GM23248 (cell line): ENCODE data around the gene GLB1L3. TPM values are rescaled to one million over a fixed set of nuclear protein-coding genes. Genes with fewer than 3 reads are reported as not detected.

ENCODE experiments used
- DNase-seq: peaks from one replicate; pipeline ENCODE4 v3.0.0-alpha.2; 2015
- H2AFZ ChIP-seq: fragments of 200-600 bp; sonication (generic); 2 replicates; pipeline ENCODE4 v1.6.1; 2016; ENCODE audit warnings: antibody characterized with exemption
- H3F3A ChIP-seq: fragments of 200-600 bp; sonication (generic); 2 replicates; pipeline ENCODE4 v1.6.1; 2016; ENCODE audit warnings: mild to moderate bottlenecking, antibody characterized with exemption, mixed run types; ENCODE audit not compliant: insufficient read depth
- H3K27ac ChIP-seq: fragments of 200-600 bp; sonication (generic); 2 replicates; pipeline ENCODE4 v1.5.1; 2016; ENCODE audit warnings: mild to moderate bottlenecking
- H3K27me3 ChIP-seq: fragments of 200-600 bp; sonication (generic); replicated peaks from 2 replicates; pipeline ENCODE4 v1.6.1; 2016; ENCODE audit warnings: mild to moderate bottlenecking; ENCODE audit not compliant: insufficient read depth
- H3K36me3 ChIP-seq: fragments of 200-600 bp; sonication (generic); 2 replicates; pipeline ENCODE4 v1.6.1; 2016; ENCODE audit warnings: low read depth, mild to moderate bottlenecking
- H3K4me1 ChIP-seq: fragments of 200-600 bp; sonication (generic); 2 replicates; pipeline ENCODE4 v1.6.1; 2016; ENCODE audit warnings: mild to moderate bottlenecking; ENCODE audit not compliant: insufficient read depth
- H3K4me2 ChIP-seq: fragments of 200-600 bp; sonication (generic); one replicate; pipeline ENCODE4 v1.6.1; 2016; ENCODE audit warnings: mild to moderate bottlenecking; ENCODE audit not compliant: unreplicated experiment
- H3K4me3 ChIP-seq: fragments of 200-600 bp; sonication (generic); 2 replicates; pipeline ENCODE4 v1.5.1; 2016; ENCODE audit warnings: mild to moderate bottlenecking
- H3K79me2 ChIP-seq: fragments of 200-600 bp; sonication (generic); 2 replicates; pipeline ENCODE4 v1.6.1; 2016; ENCODE audit warnings: mild to moderate bottlenecking; ENCODE audit not compliant: insufficient read depth
- H3K9ac ChIP-seq: fragments of 200-600 bp; sonication (generic); 2 replicates; pipeline ENCODE4 v1.6.1; 2016; ENCODE audit warnings: mild to moderate bottlenecking
- H3K9me2 ChIP-seq: fragments of 200-600 bp; sonication (generic); 2 replicates; pipeline ENCODE4 v1.6.1; 2016; ENCODE audit warnings: mixed run types, mild to moderate bottlenecking, moderate library complexity; ENCODE audit not compliant: insufficient read depth
- H3K9me3 ChIP-seq: fragments of 200-600 bp; sonication (generic); one replicate; pipeline ENCODE4 v1.6.1; 2017; ENCODE audit warnings: low read depth
- H4K20me1 ChIP-seq: fragments of 200-600 bp; sonication (generic); 2 replicates; pipeline ENCODE4 v1.6.0; 2016; ENCODE audit not compliant: insufficient read depth
- EZH2 ChIP-seq: fragments of 200-600 bp; sonication (generic); IDR thresholded peaks from 2 replicates; pipeline ENCODE4 v1.6.1; 2018; ENCODE audit warnings: antibody characterized with exemption, mild to moderate bottlenecking; ENCODE audit not compliant: insufficient read depth, poor library complexity, severe bottlenecking
- EZH2phosphoT487 ChIP-seq: fragments of 200-600 bp; sonication (generic); IDR thresholded peaks from 2 replicates; pipeline ENCODE4 v1.6.1; 2018; ENCODE audit warnings: antibody characterized with exemption, moderate library complexity, mild to moderate bottlenecking, low read depth; ENCODE audit not compliant: insufficient read depth
- WGBS, 2 experiments: methylation state at CpG; one replicate each; pipeline ENCODE4 v1.1.6; 2015 to 2017; ENCODE audit warnings: low lambda C conversion rate in 2 of 2, low coverage in 1 of 2; ENCODE audit errors: missing lambda C conversion rate in 2 of 2; 5-methylcytosine and 5-hydroxymethylcytosine counted together
- in situ Hi-C: fragments of 300-500 bp; cut with MboI; formaldehyde crosslinking; loops from 2 replicates; pipeline ENCODE4 v1.15.0; 2020
- polyA plus RNA-seq: library from polyadenylated mRNA; unstranded; fragments of >200 nt; fragmentation: Nextera tagmentation; extraction: Ambion mirVana; gene quantifications from 2 replicates; pipeline ENCODE4 v1.2.1, GENCODE V29; 2016
- total RNA-seq: library from RNA; depleted of rRNA; stranded (reverse); fragments of >200 nt; shearing (Covaris generic); gene quantifications from 2 replicates; pipeline ENCODE4 v1.2.3, GENCODE V29; 2014

The GLB1L3 gene
- total and polyA plus RNA-seq, 2 experiments from 2014 or later: not detected

DNA sequence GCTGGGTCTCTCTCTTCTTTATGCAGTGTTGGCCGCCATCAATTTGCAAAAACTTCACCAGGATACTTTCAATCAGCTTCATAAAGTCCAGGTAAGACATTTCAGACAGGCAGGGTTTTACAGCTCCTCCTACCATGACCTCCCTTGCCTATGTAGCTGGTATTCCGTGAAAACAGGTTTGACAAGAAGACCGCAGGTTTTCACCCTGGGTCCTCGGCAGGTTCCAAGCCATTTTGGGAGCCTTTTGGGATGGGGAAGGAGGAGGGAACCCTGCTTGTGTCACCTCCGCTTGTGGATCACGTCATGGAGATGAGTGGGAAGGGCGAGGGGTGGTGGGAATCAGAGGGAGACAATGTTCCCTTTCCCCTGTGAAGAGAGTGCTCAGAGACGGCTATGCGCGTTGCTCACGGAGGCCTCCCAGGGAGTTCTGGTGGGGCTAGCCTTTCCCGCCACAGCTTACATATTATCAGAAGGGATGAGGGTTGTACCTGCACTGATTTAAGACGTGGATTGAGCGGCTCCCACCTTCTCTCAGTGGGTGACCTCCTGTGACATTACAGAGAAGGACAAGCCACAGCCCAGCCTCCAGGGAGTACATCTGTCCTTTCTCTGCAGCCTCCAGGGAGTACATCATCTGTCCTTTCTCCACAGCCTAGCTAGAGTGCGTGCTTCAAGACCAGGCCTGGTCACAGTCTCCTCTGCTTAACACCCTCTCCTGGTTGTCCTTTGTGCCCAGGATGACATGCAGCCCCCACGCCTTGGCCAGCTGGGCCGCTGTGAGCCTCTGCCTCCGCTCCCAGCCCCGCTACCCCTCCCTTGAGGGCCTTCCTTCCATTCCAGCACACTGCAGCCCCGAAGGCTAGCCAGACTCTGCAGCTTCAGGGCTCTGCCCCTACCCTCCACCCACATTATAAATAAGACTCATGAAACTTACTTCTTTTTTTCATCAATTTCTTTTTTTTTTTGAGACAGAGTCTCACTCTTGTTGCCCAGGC lies 17.2 kb downstream of the GLB1L3 start:
- Histone ChIP-seq H3K36me3 (no peaks in the 10 kb centered on the region), H2AFZ (no peak overlapping the region), H3F3A (no peaks in the 10 kb centered on the region), H3K4me3 (no peak overlapping the region), H3K79me2 (no peaks in the 10 kb centered on the region), H3K9ac (no peak overlapping the region), H3K9me3 (no peaks in the 10 kb centered on the region), H3K27me3 (peaks cover 21% of the 10 kb centered on the region; the same call in 1 of the 2 replicates), H3K4me1 (no peaks in the 10 kb centered on the region), H3K4me2 (no peak overlapping the region), H3K9me2 (no peaks in the 10 kb centered on the region), H4K20me1 (no peaks in the 10 kb centered on the region), H3K27ac (no peak overlapping the region)
- 49 to 57% methylated on average over 20 of the region's 20 CpGs for WGBS, 2 experiments
- TF ChIP-seq EZH2phosphoT487 (no peak), EZH2 (no peak)
- in situ Hi-C loops: no loop called here
- DNase-seq: no peak

DNA sequence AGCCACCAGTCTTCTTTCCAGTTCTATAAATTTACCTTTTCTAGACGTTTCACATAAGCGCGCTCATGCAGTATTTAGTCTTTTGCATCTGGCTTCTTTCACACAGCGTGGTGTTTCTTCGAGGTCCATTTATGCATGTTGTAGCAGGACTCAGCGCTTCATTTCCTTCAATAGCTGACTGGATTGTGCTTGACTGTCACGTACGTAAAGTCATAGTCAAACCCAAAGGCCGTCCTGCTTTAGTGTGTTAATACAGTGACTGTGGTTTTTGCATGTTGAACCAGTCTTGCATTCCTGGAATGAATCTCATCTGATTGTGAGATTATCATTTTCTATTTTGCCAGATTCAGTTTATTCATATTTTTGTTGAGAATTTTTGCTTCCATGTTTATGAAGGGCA lies 18.5 kb downstream of the GLB1L3 start:
- WGBS, 2 experiments: 56 to 60% methylated on average over 9 of the region's 9 CpGs
- Histone ChIP-seq H3K9ac (no peak overlapping the region), H3K4me1 (no peaks in the 10 kb centered on the region), H3K9me3 (no peaks in the 10 kb centered on the region), H4K20me1 (no peaks in the 10 kb centered on the region), H3K9me2 (no peaks in the 10 kb centered on the region), H3K36me3 (no peaks in the 10 kb centered on the region), H3K27me3 (peaks cover 21% of the 10 kb centered on the region; the same call in 1 of the 2 replicates), H3K79me2 (no peaks in the 10 kb centered on the region), H3K27ac (no peak overlapping the region), H3K4me2 (no peak overlapping the region), H3K4me3 (no peak overlapping the region), H3F3A (no peaks in the 10 kb centered on the region), H2AFZ (no peak overlapping the region)
- DNase-seq: no peak
- in situ Hi-C loops: no loop called here
- no peak for TF ChIP-seq EZH2phosphoT487
- no peak for TF ChIP-seq EZH2

DNA sequence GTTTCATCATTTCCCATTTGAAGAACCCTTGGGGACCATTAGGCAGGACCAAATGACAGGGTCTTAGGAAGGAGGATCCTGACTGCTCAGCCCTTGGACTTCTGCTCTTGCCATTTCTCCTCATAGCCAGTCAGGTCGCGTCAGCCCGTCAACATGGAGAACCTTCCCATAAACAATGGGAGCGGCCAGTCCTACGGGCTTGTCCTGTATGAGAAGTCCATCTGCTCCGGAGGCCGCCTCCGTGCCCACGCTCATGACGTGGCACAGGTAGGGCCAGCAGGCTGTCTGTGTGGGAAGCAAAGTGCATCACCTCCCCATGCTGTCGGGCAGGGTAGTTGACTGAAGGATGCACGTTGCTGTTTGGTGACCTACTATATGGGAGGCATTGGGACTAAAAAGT lies 36.0 kb downstream of the GLB1L3 start:
- no peak overlapping the region for H3K9ac ChIP-seq
- H3K9me2 ChIP-seq: no peaks in the 10 kb centered on the region
- H3K79me2 ChIP-seq: no peaks in the 10 kb centered on the region
- H3K4me3 ChIP-seq: no peak overlapping the region
- no peak overlapping the region for H3K27ac ChIP-seq
- H3K36me3 ChIP-seq: no peaks in the 10 kb centered on the region
- no peaks in the 10 kb centered on the region for H3F3A ChIP-seq
- no peak overlapping the region for H3K4me2 ChIP-seq
- H3K4me1 ChIP-seq: no peaks in the 10 kb centered on the region
- no peaks in the 10 kb centered on the region for H3K9me3 ChIP-seq
- TF ChIP-seq EZH2phosphoT487: no peak
- TF ChIP-seq EZH2: no peak
- no peaks in the 10 kb centered on the region; the same call in 1 of the 2 replicates for H3K27me3 ChIP-seq
- no peak overlapping the region for H2AFZ ChIP-seq
- in situ Hi-C loops: no loop called here
- no peak for DNase-seq
- WGBS, 2 experiments: 43 to 47% methylated on average over 12 of the region's 12 CpGs
- no peaks in the 10 kb centered on the region for H4K20me1 ChIP-seq

DNA sequence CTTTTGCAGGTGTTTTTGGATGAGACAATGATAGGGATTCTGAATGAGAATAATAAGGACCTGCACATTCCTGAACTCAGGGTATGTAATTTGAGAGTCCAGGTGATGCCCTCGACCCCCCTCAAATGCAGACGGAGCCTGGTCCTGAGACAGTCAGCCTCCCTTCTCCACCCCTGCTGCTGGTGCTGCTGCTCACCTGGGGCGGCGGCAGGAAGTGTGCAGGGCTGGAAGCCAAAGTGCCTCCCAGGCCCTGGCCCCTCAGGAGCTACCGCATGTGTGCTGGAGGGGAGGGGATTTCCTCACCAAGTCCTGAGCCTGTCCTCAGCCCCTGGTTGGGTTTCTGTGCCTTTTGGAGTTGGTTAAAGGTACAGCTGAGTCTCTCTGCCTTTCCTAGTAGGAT lies 36.6 kb downstream of the GLB1L3 start:
- no peak overlapping the region for H3K4me3 ChIP-seq
- no peaks in the 10 kb centered on the region for H4K20me1 ChIP-seq
- H2AFZ ChIP-seq: no peak overlapping the region
- no peak for TF ChIP-seq EZH2
- no peak for TF ChIP-seq EZH2phosphoT487
- no peaks in the 10 kb centered on the region for H3K36me3 ChIP-seq
- no peaks in the 10 kb centered on the region for H3K4me1 ChIP-seq
- H3K9me2 ChIP-seq: no peaks in the 10 kb centered on the region
- no peaks in the 10 kb centered on the region for H3K9me3 ChIP-seq
- no peaks in the 10 kb centered on the region; the same call in 1 of the 2 replicates for H3K27me3 ChIP-seq
- H3F3A ChIP-seq: no peaks in the 10 kb centered on the region
- no peak for DNase-seq
- no peaks in the 10 kb centered on the region for H3K79me2 ChIP-seq
- no peak overlapping the region for H3K9ac ChIP-seq
- no peak overlapping the region for H3K4me2 ChIP-seq
- 7 to 12% methylated on average over 5 of the region's 5 CpGs for WGBS, 2 experiments
- H3K27ac ChIP-seq: no peak overlapping the region
- in situ Hi-C loops: no loop called here
